Measurements from ENCODE around the gene RTN4RL1.

Gene RTN4RL1

GRCh38 chr17:2022647-2023240 lies 2.4 kb downstream of the RTN4RL1 start:
- Histone ChIP-seq H3K9me2 (ENCODE audit: low read depth, low read length) (no peaks in the 10 kb centered on the region), H3K4me1 (ENCODE audit: insufficient read depth, low read length, severe bottlenecking) (no peaks in the 10 kb centered on the region), H3K4me2 (ENCODE audit: low read length) (no peak overlapping the region), H3F3A (ENCODE audit: insufficient read depth, low read length) (no peaks in the 10 kb centered on the region), H4K20me1 (ENCODE audit: insufficient read depth, low read length) (no peaks in the 10 kb centered on the region), H3K79me2 (ENCODE audit: insufficient read depth, low read length) (no peaks in the 10 kb centered on the region), H3K9me3 (ENCODE audit: low read length) (no peaks in the 10 kb centered on the region), H3K27ac (ENCODE audit: low read depth, low read length, poor library complexity, severe bottlenecking) (no peak overlapping the region), H3K36me3 (ENCODE audit: insufficient read depth, low read length) (no peaks in the 10 kb centered on the region), H3K4me3 (ENCODE audit: low read depth, low read length, poor library complexity, severe bottlenecking) (no peak overlapping the region), H3K9ac (ENCODE audit: low read length) (no peak overlapping the region), H2AFZ (ENCODE audit: low read length) (no peak overlapping the region), H3K27me3 (ENCODE audit: insufficient read depth, low read length) (peaks cover 36% of the 10 kb centered on the region)
- TF ChIP-seq EZH2 (IDR thresholded peaks at IDR 0.05; ENCODE audit: borderline replicate concordance, low read length) (no peak), CTCF (IDR thresholded peaks at IDR 0.05; ENCODE audit: low read length) (no peak)

- H3K9me2 ChIP-seq (ENCODE audit: low read depth, low read length), result no peaks in the 10 kb centered on the region
- H2AFZ ChIP-seq (ENCODE audit: low read length), result no peak overlapping the region
- no peak overlapping the region for H3K27ac ChIP-seq (ENCODE audit: low read depth, low read length, poor library complexity, severe bottlenecking)
- no peaks in the 10 kb centered on the region for H4K20me1 ChIP-seq (ENCODE audit: insufficient read depth, low read length)
- no peaks in the 10 kb centered on the region for H3K79me2 ChIP-seq (ENCODE audit: insufficient read depth, low read length)
- peaks cover 3% of the 10 kb centered on the region for H3K4me1 ChIP-seq (ENCODE audit: insufficient read depth, low read length, severe bottlenecking)
- H3K4me3 ChIP-seq (ENCODE audit: low read depth, low read length, poor library complexity, severe bottlenecking), result no peak overlapping the region
- no peaks in the 10 kb centered on the region for H3K9me3 ChIP-seq (ENCODE audit: low read length)
- H3K36me3 ChIP-seq (ENCODE audit: insufficient read depth, low read length), result no peaks in the 10 kb centered on the region
- H3K9ac ChIP-seq (ENCODE audit: low read length), result no peak overlapping the region
- no peaks in the 10 kb centered on the region for H3F3A ChIP-seq (ENCODE audit: insufficient read depth, low read length)
- H3K27me3 ChIP-seq (ENCODE audit: insufficient read depth, low read length), result peaks cover 35% of the 10 kb centered on the region
- H3K4me2 ChIP-seq (ENCODE audit: low read length), result no peak overlapping the region
- no peak for TF ChIP-seq CTCF (IDR thresholded peaks at IDR 0.05; ENCODE audit: low read length)
- no peak for TF ChIP-seq EZH2 (IDR thresholded peaks at IDR 0.05; ENCODE audit: borderline replicate concordance, low read length)
Measured at GRCh38 chr17:2020721-2021120, 4.4 kb downstream of the RTN4RL1 start.

- Histone ChIP-seq H4K20me1 (ENCODE audit: insufficient read depth, low read length) (no peaks in the 10 kb centered on the region), H3K4me3 (ENCODE audit: low read depth, low read length, poor library complexity, severe bottlenecking) (no peak overlapping the region), H3K27ac (ENCODE audit: low read depth, low read length, poor library complexity, severe bottlenecking) (no peak overlapping the region), H3F3A (ENCODE audit: insufficient read depth, low read length) (no peaks in the 10 kb centered on the region), H3K9me3 (ENCODE audit: low read length) (no peaks in the 10 kb centered on the region), H2AFZ (ENCODE audit: low read length) (no peak overlapping the region), H3K27me3 (ENCODE audit: insufficient read depth, low read length) (peaks cover 32% of the 10 kb centered on the region), H3K9me2 (ENCODE audit: low read depth, low read length) (no peaks in the 10 kb centered on the region), H3K36me3 (ENCODE audit: insufficient read depth, low read length) (no peaks in the 10 kb centered on the region), H3K79me2 (ENCODE audit: insufficient read depth, low read length) (no peaks in the 10 kb centered on the region), H3K4me2 (ENCODE audit: low read length) (no peak overlapping the region), H3K9ac (ENCODE audit: low read length) (no peak overlapping the region), H3K4me1 (ENCODE audit: insufficient read depth, low read length, severe bottlenecking) (peaks cover 3% of the 10 kb centered on the region)
- TF ChIP-seq CTCF (IDR thresholded peaks at IDR 0.05; ENCODE audit: low read length), result no peak
Measured at GRCh38 chr17:2019723-2020122, 5.4 kb downstream of the RTN4RL1 start.

All from OCI-LY1 (cell line).